Stomach (tissue), 4 donors: ENCODE measurements around the gene SLC16A8.
A peak's percentile ranks its signal among the peaks of the same experiment; 100 is the strongest.

Experiments
- POLR2A ChIP-seq, 4 donors: fragments of 450-650 bp; IDR thresholded peaks; one replicate each; pipeline ENCODE4 v1.6.1; 2016; ENCODE audit warnings: antibody characterized with exemption in 4 of 4, control low read depth in 2 of 4, mild to moderate bottlenecking in 1 of 4, moderate library complexity in 1 of 4
- POLR2AphosphoS5 ChIP-seq, 3 donors: sonication (generic); formaldehyde crosslinking; IDR thresholded peaks; one replicate each; pipeline ENCODE4 v1.6.1; 2016; ENCODE audit warnings: antibody characterized with exemption in 3 of 3
- TF ChIP-seq, protein P1 (sequence below), 7 experiments: fragments of 450-650 bp in 4 of 7; fragments of 200-600 bp in 3 of 7; sonication (generic) in 3 of 7; IDR thresholded peaks; one replicate each; pipeline ENCODE4 v1.5.1; 2016 to 2019; ENCODE audit warnings: antibody characterized with exemption in 7 of 7, control low read depth in 2 of 7, mild to moderate bottlenecking in 1 of 7

DNA sequence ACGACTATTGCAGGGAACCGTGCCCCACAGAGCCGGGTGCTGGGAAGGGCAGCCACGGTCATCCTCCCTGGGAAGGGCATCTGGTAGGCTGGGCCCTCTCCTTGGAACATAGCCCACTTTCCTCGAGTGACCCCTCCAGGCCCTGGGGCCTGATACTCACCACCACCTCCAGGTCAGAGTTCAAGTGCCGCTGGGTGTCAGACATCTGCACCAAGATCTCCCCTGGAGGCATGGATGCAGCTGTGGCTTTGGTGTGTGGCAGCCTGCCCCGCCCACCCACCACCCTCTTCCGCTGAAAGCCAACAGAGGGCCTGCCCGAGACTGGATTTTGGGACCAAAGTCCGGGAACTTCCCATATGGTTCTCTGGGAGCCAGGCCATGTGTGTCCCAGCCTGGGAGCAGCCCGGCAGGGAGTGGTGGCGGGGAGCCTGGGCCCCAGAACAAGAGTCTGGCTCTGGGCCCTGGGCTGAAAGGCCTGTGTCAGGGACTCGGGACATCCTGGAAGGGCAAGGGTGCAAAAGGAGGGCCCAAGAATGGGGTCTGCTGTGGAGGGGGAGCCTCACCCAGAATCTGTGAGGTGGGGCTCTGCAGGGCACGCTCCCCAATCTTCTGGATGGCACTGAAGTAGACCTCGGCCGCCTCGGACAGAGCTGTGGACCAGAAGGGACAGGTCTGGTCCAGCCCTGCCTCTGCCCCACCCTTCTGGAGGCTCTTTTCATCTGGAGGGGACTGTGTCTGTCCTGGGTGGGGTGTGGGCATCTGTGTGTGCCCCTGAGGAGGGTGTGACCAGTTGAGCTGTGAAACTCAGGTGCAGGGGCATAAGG, 23.9 kb upstream of the SLC16A8 start:
- TF ChIP-seq, protein P1, sequence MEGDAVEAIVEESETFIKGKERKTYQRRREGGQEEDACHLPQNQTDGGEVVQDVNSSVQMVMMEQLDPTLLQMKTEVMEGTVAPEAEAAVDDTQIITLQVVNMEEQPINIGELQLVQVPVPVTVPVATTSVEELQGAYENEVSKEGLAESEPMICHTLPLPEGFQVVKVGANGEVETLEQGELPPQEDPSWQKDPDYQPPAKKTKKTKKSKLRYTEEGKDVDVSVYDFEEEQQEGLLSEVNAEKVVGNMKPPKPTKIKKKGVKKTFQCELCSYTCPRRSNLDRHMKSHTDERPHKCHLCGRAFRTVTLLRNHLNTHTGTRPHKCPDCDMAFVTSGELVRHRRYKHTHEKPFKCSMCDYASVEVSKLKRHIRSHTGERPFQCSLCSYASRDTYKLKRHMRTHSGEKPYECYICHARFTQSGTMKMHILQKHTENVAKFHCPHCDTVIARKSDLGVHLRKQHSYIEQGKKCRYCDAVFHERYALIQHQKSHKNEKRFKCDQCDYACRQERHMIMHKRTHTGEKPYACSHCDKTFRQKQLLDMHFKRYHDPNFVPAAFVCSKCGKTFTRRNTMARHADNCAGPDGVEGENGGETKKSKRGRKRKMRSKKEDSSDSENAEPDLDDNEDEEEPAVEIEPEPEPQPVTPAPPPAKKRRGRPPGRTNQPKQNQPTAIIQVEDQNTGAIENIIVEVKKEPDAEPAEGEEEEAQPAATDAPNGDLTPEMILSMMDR (IDR thresholded peaks at IDR 0.05), result no peak
- TF ChIP-seq POLR2A (IDR thresholded peaks at IDR 0.05) (no peak), POLR2AphosphoS5 (IDR thresholded peaks at IDR 0.05) (peak in 1 of 3 donors; percentile 40)
